GM12878 (cell line): Measurements from ENCODE around the gene CDH2. TPM values are rescaled to one million over a fixed set of nuclear protein-coding genes. Genes with fewer than 3 reads are reported as not detected.

Source experiments
- ATAC-seq: fragments of 200-7000 bp; cut with Tn5 transposase; 3 replicates; pipeline ENCODE4 v1.9.1; 2020; ENCODE audit warnings: mild to moderate bottlenecking, moderate library complexity
- BruUV-seq: library from RNA; stranded (reverse); fragments of 400-500 nt; replicated peaks from 2 replicates; lab custom pipeline; 2021; lab: Mats Ljungman, UMichigan
- CTCF ChIA-PET: fragments of 300-600 bp; sonication (Branson Sonifier 250); formaldehyde crosslinking; extraction: SDS; loops from one replicate; lab custom pipeline; 2021; ENCODE audit warnings: inconsistent platforms; lab: Yijun Ruan, JAX
- POLR2A ChIA-PET: fragments of 350-600 bp; formaldehyde crosslinking; extraction: SDS; loops from one replicate; lab custom pipeline; 2021; ENCODE audit warnings: inconsistent platforms; lab: Charles Lee
- RAD21 ChIA-PET: fragments of 300-600 bp; sonication (Branson Sonifier 250); formaldehyde crosslinking; loops from one replicate; lab custom pipeline; 2023; ENCODE audit warnings: antibody characterized with exemption; ENCODE audit not compliant: unreplicated experiment; lab: Charles Lee
- SMC1A ChIA-PET: fragments of 300-600 bp; sonication (Branson Sonifier 250); formaldehyde crosslinking; loops from one replicate; lab custom pipeline; 2023; ENCODE audit not compliant: unreplicated experiment, uncharacterized antibody; lab: Charles Lee
- DNase-seq: peaks from one replicate; pipeline ENCODE4 v3.0.0-alpha.2; 2011; ENCODE audit warnings: low read depth, low spot score
- FAIRE-seq: peaks from 3 replicates; lab custom pipeline; 2011; peaks lifted over from hg19 to GRCh38; lab: Jason Lieb, UNC
- H2AFZ ChIP-seq: 2 replicates; pipeline ENCODE4 v1.6.0; 2011; ENCODE audit warnings: low read depth, low read length, control low read depth; ENCODE audit not compliant: control insufficient read depth
- H3K27ac ChIP-seq: 2 replicates; pipeline ENCODE4 v1.5.1; 2011; ENCODE audit warnings: control low read depth; ENCODE audit not compliant: control insufficient read depth, insufficient read depth
- H3K27me3 ChIP-seq, 2 experiments: replicated peaks in 1 of 2; 2 replicates each; pipeline versions ENCODE4 v1.6.0 to v1.6.1; 2011; ENCODE audit warnings: low read length in 1 of 2; ENCODE audit not compliant: control insufficient read depth in 2 of 2, insufficient read depth in 2 of 2
- H3K36me3 ChIP-seq, 2 experiments: 2 replicates each; pipeline ENCODE4 v1.5.1; 2011; ENCODE audit warnings: low read length in 1 of 2; ENCODE audit not compliant: control insufficient read depth in 2 of 2, insufficient read depth in 2 of 2
- H3K4me1 ChIP-seq: 2 replicates; pipeline ENCODE4 v1.6.1; 2011; ENCODE audit warnings: mild to moderate bottlenecking, low read length, moderate library complexity, mixed read lengths; ENCODE audit not compliant: control insufficient read depth, insufficient read depth
- H3K4me2 ChIP-seq: 2 replicates; pipeline ENCODE4 v1.6.0; 2011; ENCODE audit warnings: control low read depth; ENCODE audit not compliant: control insufficient read depth, insufficient read depth
- H3K4me3 ChIP-seq: fragments of 200-600 bp; sonication (generic); 2 replicates; pipeline ENCODE4 v1.5.1; 2016
- H3K79me2 ChIP-seq: 2 replicates; pipeline ENCODE4 v1.6.0; 2011; ENCODE audit warnings: low read length; ENCODE audit not compliant: control insufficient read depth, insufficient read depth
- H3K9ac ChIP-seq: 2 replicates; pipeline ENCODE4 v1.8.0; 2011; ENCODE audit warnings: low read length, control low read depth, mixed read lengths; ENCODE audit not compliant: control insufficient read depth, insufficient read depth
- H3K9me3 ChIP-seq: replicated peaks from 3 replicates; pipeline ENCODE4 v1.5.1; 2011; ENCODE audit warnings: mild to moderate bottlenecking, low read length; ENCODE audit not compliant: control insufficient read depth, insufficient read depth
- H4K20me1 ChIP-seq: 2 replicates; pipeline ENCODE4 v1.6.0; 2011; ENCODE audit not compliant: control insufficient read depth, insufficient read depth
- ATF7 ChIP-seq: fragments of 450-650 bp; IDR thresholded peaks from 2 replicates; pipeline ENCODE4 v1.6.1; 2016; ENCODE audit warnings: low read depth, mild to moderate bottlenecking
- CEBPZ ChIP-seq: fragments of 150-350 bp; IDR thresholded peaks from 2 replicates; pipeline ENCODE4 v1.6.1; 2016; ENCODE audit warnings: low read depth, low read length
- EGR1 ChIP-seq, 2 experiments: IDR thresholded peaks; 1 replicate in 1 of 2; 2 replicates in 1 of 2; pipeline ENCODE4 v1.6.1; 2011 to 2012; ENCODE audit warnings: low read depth in 2 of 2, low read length in 2 of 2, borderline replicate concordance in 1 of 2, mild to moderate bottlenecking in 1 of 2, moderate library complexity in 1 of 2
- ETV6 ChIP-seq, 2 experiments: fragments of 450-650 bp in 1 of 2; IDR thresholded peaks in 1 of 2; conservative IDR thresholded peaks in 1 of 2; 2 replicates each; pipeline ENCODE4 v1.6.1; 2014; ENCODE audit warnings: antibody characterized with exemption in 1 of 2, borderline replicate concordance in 1 of 2, low read depth in 1 of 2, mild to moderate bottlenecking in 1 of 2, moderate library complexity in 1 of 2
- MYB ChIP-seq: fragments of 150-350 bp; IDR thresholded peaks from 2 replicates; pipeline ENCODE4 v1.6.1; 2014; ENCODE audit warnings: mild to moderate bottlenecking, low read depth, low read length, borderline replicate concordance
- PBX3 ChIP-seq: IDR thresholded peaks from 2 replicates; pipeline ENCODE4 v1.6.1; 2011; ENCODE audit warnings: mild to moderate bottlenecking, low read depth, low read length, moderate library complexity; ENCODE audit not compliant: insufficient replicate concordance
- RB1 ChIP-seq: fragments of 450-650 bp; formaldehyde crosslinking; IDR thresholded peaks from 2 replicates; pipeline ENCODE4 v1.6.1; 2017; ENCODE audit warnings: mild to moderate bottlenecking, borderline replicate concordance
- TCF7 ChIP-seq: IDR thresholded peaks from 2 replicates; pipeline ENCODE4 v1.6.1; 2014; ENCODE audit warnings: antibody characterized with exemption, borderline replicate concordance
- ZNF687 ChIP-seq: fragments of 450-650 bp; IDR thresholded peaks from 2 replicates; pipeline ENCODE4 v1.6.1; 2017; ENCODE audit warnings: mild to moderate bottlenecking, moderate library complexity
- in situ Hi-C: fragments of 300-500 bp; cut with MboI; formaldehyde crosslinking; loops from 9 replicates; pipeline ENCODE4 v1.14.3; 2018; ENCODE audit warnings: mixed read lengths
- intact Hi-C: fragments of 100-400 bp; cut with micrococcal nuclease; formaldehyde crosslinking; loops from one replicate; pipeline ENCODE4 v1.14.2; 2022; ENCODE audit not compliant: unreplicated experiment
- polyA plus RNA-seq, 11 experiments: library from polyadenylated mRNA; depleted of rRNA in 4 of 11; unstranded in 6 of 11; stranded (reverse) in 5 of 11; fragments of >200 nt; fragmentation: Nextera tagmentation in 4 of 11; fragmentation: Illumina TruSeq in 1 of 11; extraction: Ambion mirVana in 4 of 11; extraction: Trizol in 1 of 11; gene quantifications; 1 replicate in 1 of 11; 2 replicates in 10 of 11; pipeline versions ENCODE4 v1.2.1 to v1.2.3, GENCODE V29; 2011 to 2016; ENCODE audit warnings: inconsistent platforms in 2 of 11, missing spikeins in 2 of 11, low read depth in 1 of 11
- total RNA-seq, 4 experiments: library from RNA; depleted of rRNA in 3 of 4; stranded (reverse); fragments of >200 nt in 3 of 4; fragmentation: Illumina TruSeq in 1 of 4; extraction: Trizol in 1 of 4; gene quantifications; 2 replicates each; pipeline versions ENCODE4 v1.2.1 to v1.2.3, GENCODE V29; 2013 to 2021

The CDH2 gene
- total and polyA plus RNA-seq, 10 of the 15 experiments (the other 5 are each of a cell fraction or from before 2014, with no cell fraction given), result 0.01 to 0.25 (median 0.06) TPM; not detected in 4

- TF ChIP-seq ATF7, result no peak
- no peak for TF ChIP-seq ETV6 (conservative IDR thresholded peaks at IDR 0.05 in 1 of 2, IDR thresholded peaks at IDR 0.05 in 1 of 2; ENCODE audit: borderline replicate concordance in 1 of 2, low read depth in 1 of 2)
- no peak for TF ChIP-seq PBX3
- TF ChIP-seq TCF7, result no peak
- TF ChIP-seq CEBPZ, result no peak
- no peak for TF ChIP-seq MYB
- no peak for TF ChIP-seq RB1
- no peak for TF ChIP-seq EGR1 (IDR thresholded peaks at IDR 0.05; ENCODE audit: borderline replicate concordance in 1 of 2, low read depth in 2 of 2, low read length in 2 of 2)
- TF ChIP-seq ZNF687, result no peak
- no peaks in the 10 kb centered on the region for H3K9me3 ChIP-seq
- intact Hi-C loops (no loop called here), in situ Hi-C loops (loop anchor here (10.0 kb wide), 1 partner anchor 62 kb away; no protein-coding TSS in a partner anchor)
- no TSS peak for BruUV-seq
- no peaks in the 10 kb centered on the region for H3K27me3 ChIP-seq
- CTCF ChIA-PET, result no interaction called here
- RAD21 ChIA-PET, result no interaction called here
- no peak overlapping the region for H3K4me3 ChIP-seq
- H3K4me1 ChIP-seq, result no peaks in the 10 kb centered on the region
- FAIRE-seq, result no peak
- H3K4me2 ChIP-seq, result no peak overlapping the region
- no peak for ATAC-seq
- no peak overlapping the region for H3K27ac ChIP-seq
- POLR2A ChIA-PET, result no interaction called here
- H4K20me1 ChIP-seq, result no peaks in the 10 kb centered on the region
- no peak overlapping the region for H2AFZ ChIP-seq
- no peaks in the 10 kb centered on the region for H3K79me2 ChIP-seq
- H3K36me3 ChIP-seq, result no peaks in the 10 kb centered on the region
- SMC1A ChIA-PET, result no interaction called here
- no peak for DNase-seq
- H3K9ac ChIP-seq, result no peak overlapping the region
These were observed 164.6 kb downstream of the CDH2 start for GRCh38 chr18:28012336-28012735.
